ENCODE measurements around the gene GPRIN3.
A peak's percentile ranks its signal among the peaks of the same experiment; 100 is the strongest.
"Not testable (repeated sequence)": the region's sequence is repeated elsewhere in the genome, so short reads cannot be mapped to it uniquely, and the experiment has no call there.

The GPRIN3 gene

GRCh38 chr4:89311433-89311832 is 3.8 kb upstream of the GPRIN3 start:
- Histone ChIP-seq H3K27me3 (ENCODE audit: insufficient read depth, poor library complexity, severe bottlenecking) (peaks cover 13% of the 10 kb centered on the region), H3K4me3 (replicated peaks; ENCODE audit: insufficient read depth, low read length) (no peak overlapping the region), H3K27ac (replicated peaks) (no peak overlapping the region)
- no peak for DNase-seq (ENCODE audit: low read depth in 1 of 2, low spot score in 1 of 2)
- no peak for TF ChIP-seq POLR2AphosphoS5 (IDR thresholded peaks at IDR 0.05; ENCODE audit: low read depth)
- no peak for TF ChIP-seq SPI1 (IDR thresholded peaks at IDR 0.05; ENCODE audit: borderline replicate concordance, low read depth)
- TF ChIP-seq, protein P1, sequence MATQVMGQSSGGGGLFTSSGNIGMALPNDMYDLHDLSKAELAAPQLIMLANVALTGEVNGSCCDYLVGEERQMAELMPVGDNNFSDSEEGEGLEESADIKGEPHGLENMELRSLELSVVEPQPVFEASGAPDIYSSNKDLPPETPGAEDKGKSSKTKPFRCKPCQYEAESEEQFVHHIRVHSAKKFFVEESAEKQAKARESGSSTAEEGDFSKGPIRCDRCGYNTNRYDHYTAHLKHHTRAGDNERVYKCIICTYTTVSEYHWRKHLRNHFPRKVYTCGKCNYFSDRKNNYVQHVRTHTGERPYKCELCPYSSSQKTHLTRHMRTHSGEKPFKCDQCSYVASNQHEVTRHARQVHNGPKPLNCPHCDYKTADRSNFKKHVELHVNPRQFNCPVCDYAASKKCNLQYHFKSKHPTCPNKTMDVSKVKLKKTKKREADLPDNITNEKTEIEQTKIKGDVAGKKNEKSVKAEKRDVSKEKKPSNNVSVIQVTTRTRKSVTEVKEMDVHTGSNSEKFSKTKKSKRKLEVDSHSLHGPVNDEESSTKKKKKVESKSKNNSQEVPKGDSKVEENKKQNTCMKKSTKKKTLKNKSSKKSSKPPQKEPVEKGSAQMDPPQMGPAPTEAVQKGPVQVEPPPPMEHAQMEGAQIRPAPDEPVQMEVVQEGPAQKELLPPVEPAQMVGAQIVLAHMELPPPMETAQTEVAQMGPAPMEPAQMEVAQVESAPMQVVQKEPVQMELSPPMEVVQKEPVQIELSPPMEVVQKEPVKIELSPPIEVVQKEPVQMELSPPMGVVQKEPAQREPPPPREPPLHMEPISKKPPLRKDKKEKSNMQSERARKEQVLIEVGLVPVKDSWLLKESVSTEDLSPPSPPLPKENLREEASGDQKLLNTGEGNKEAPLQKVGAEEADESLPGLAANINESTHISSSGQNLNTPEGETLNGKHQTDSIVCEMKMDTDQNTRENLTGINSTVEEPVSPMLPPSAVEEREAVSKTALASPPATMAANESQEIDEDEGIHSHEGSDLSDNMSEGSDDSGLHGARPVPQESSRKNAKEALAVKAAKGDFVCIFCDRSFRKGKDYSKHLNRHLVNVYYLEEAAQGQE (IDR thresholded peaks at IDR 0.05; ENCODE audit: insufficient replicate concordance, low read depth): no peak
- TF ChIP-seq GABPA (IDR thresholded peaks at IDR 0.05; ENCODE audit: low read depth): no peak
- no peak for TF ChIP-seq CTCF (IDR thresholded peaks at IDR 0.05; ENCODE audit: insufficient read depth, low read length)

DNA sequence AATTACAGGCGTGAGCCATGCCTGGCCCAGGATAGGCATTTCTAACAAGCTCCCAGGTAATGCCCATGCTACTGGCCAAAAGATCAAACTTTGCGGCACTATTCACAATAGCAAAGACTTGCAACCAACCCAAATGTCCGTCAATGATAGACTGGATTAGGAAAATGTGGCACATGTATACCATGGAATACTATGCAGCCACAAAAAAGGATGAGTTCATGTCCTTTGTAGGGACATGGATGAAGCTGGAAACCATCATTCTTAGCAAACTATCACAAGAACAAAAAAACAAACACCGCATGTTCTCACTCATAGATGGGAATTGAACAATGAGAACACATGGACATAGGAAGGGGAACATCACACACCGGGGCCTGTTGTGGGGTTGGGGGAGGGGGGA is 1.6 kb upstream of the GPRIN3 start:
- peaks cover 15% of the 10 kb centered on the region for H3K27me3 ChIP-seq (ENCODE audit: insufficient read depth, poor library complexity, severe bottlenecking)

DNA sequence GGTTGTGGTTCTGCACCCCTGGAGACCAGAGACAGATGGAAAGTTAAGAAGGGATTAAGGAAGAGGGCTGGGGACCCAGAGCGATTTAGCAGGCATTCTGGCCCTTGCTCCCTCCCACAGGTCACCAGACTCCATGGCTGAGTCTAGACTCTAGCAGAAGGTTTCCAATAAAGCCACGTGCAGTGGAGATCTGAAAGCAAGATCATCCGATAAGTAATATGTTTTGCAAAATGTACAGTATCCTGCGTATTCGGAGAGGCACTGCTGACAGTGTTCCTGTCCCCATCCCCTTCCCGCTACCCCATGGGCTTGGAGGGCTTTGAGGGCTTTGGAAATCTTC is 531 bp upstream of the GPRIN3 start:
- H3K27ac ChIP-seq (replicated peaks): no peak overlapping the region
- DNase-seq (ENCODE audit: low read depth in 1 of 2, low spot score in 1 of 2): no peak
- peak overlapping the region; percentile 68 for H3K4me3 ChIP-seq (replicated peaks; ENCODE audit: insufficient read depth, low read length)
- TF ChIP-seq POLR2AphosphoS5 (IDR thresholded peaks at IDR 0.05; ENCODE audit: low read depth) (no peak), SPI1 (IDR thresholded peaks at IDR 0.05; ENCODE audit: borderline replicate concordance, low read depth) (no peak), CTCF (IDR thresholded peaks at IDR 0.05; ENCODE audit: insufficient read depth, low read length) (no peak), GABPA (IDR thresholded peaks at IDR 0.05; ENCODE audit: low read depth) (no peak)
- TF ChIP-seq, protein P1 (IDR thresholded peaks at IDR 0.05; ENCODE audit: insufficient replicate concordance, low read depth): no peak
- peaks cover 15% of the 10 kb centered on the region for H3K27me3 ChIP-seq (ENCODE audit: insufficient read depth, poor library complexity, severe bottlenecking)

More for the DNA sequence above, 1.6 kb upstream of the GPRIN3 start:
- H3K27ac ChIP-seq (replicated peaks); DNase-seq (ENCODE audit: low read depth in 1 of 2, low spot score in 1 of 2); H3K4me3 ChIP-seq (replicated peaks; ENCODE audit: insufficient read depth, low read length): not testable (repeated sequence)

- TF ChIP-seq GABPA (IDR thresholded peaks at IDR 0.05; ENCODE audit: low read depth): no peak
- TF ChIP-seq CTCF (IDR thresholded peaks at IDR 0.05; ENCODE audit: insufficient read depth, low read length): no peak
- TF ChIP-seq, protein P1 (IDR thresholded peaks at IDR 0.05; ENCODE audit: insufficient replicate concordance, low read depth): no peak
- TF ChIP-seq SPI1 (IDR thresholded peaks at IDR 0.05; ENCODE audit: borderline replicate concordance, low read depth): no peak
- TF ChIP-seq POLR2AphosphoS5 (IDR thresholded peaks at IDR 0.05; ENCODE audit: low read depth): no peak
- H3K27ac ChIP-seq (replicated peaks): no peak overlapping the region
Measured at GRCh38 chr4:89307178-89307445, 488 bp downstream of the GPRIN3 start.

More at GRCh38 chr4:89307178-89307445, 488 bp downstream of the GPRIN3 start:
- peaks cover 15% of the 10 kb centered on the region for H3K27me3 ChIP-seq (ENCODE audit: insufficient read depth, poor library complexity, severe bottlenecking)
- no peak for DNase-seq (ENCODE audit: low read depth in 1 of 2, low spot score in 1 of 2)
- H3K4me3 ChIP-seq (replicated peaks; ENCODE audit: insufficient read depth, low read length): peak overlapping the region; percentile 68

Measured in HL-60 (cell line).